KG1 (cell line): ENCODE results near the gene KRT28.
"Not testable (repeated sequence)": the region's sequence is repeated elsewhere in the genome, so short reads cannot be mapped to it uniquely, and the experiment has no call there.

Source experiments
- DNase-seq: peaks from one replicate; lab custom pipeline; 2025; lab: John Stamatoyannopoulos, UW

The KRT28 gene

DNA sequence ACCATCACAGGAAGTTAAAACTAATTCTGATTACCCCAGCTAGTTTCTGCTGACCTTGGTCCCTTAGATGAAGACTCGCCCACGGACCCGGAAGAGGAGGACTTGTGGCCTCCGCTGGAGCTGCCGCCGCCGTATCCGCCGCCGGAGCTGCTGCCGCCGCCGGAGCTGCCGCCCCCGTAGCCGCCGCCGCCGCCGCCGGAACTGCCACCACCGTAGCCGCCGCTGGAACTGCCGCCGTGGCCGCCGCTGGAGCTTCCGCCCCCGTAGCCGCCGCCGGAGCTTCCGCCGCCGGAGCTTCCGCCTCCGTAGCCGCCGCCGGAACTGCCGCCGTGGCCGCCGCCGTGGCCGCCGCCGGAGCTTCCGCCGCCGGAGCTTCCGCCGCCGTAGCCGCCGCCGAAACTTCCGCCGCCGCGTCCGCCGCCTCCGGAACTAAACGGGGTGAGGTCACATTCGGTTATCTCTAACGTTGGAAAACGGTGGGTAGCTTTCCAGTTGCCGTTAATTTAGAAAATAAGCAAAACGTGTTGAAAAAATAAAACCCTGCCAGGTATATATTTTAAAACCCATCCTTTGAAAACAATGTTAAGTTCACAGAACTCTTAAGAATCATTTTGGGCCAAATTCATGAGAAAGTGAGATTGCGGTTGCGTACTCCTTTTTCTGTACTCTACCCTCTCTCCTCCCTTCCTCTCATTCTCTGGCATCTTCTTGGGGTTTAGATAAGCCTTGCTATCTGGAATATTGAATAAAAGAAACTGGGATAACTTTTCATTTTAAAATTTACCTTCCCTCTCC lies 19.2 kb upstream of the KRT28 start:
- peak; percentile 75 for DNase-seq

- DNase-seq: no peak
These were observed 18.6 kb upstream of the KRT28 start for GRCh38 chr17:40818343-40818732.

DNA sequence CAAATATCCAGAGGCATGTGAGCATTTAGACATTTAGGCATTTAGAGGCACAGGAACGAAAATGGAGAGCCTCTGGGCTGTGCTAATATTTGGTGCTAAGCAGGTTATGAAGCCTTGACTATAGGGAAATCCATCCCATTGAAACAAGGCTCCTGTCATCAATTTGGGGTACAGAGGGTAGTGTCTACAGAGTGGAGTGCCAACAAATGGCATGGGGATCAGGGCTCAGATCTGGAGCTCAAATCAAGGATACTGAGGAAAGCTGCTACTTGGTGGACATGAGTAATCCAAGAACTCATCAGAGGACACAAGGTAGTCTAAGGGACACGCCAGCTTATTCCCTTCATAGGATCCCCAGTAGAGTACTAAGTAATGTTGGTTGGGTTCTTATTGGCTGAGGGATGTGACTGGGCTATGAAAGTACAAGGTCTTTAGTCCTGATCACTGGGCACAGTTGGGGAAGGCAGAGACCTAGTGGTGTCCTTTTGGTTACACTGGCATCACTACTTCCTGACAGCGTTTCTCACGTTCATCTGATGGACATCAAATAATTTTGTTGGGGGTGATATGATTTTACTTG lies 17.4 kb upstream of the KRT28 start:
- no peak for DNase-seq

DNA sequence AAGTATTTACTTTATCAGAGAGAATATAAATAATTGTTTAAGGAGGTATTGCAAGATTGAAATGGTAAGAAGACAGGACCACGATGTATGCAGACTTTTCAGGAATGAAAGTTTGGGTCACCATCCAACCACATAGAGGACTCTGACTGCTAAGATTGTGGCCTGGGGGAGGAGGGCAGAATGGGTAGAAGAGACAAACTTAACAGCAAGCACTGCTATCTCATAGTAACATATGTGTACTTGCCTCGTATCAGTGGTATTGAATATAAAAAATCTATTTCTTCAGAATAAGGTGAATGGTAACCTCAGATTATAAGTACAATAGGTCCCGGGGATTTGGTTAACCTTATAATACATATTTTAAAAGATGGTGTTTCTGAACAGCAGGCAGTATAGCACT lies 16.8 kb upstream of the KRT28 start:
- DNase-seq: no peak

GRCh38 chr17:40815381-40815780 lies 15.6 kb upstream of the KRT28 start:
- DNase-seq: no peak

GRCh38 chr17:40814657-40815056 lies 14.9 kb upstream of the KRT28 start:
- not testable (repeated sequence) for DNase-seq

- no peak for DNase-seq
These were observed 14.0 kb upstream of the KRT28 start for GRCh38 chr17:40813804-40814203.

DNA sequence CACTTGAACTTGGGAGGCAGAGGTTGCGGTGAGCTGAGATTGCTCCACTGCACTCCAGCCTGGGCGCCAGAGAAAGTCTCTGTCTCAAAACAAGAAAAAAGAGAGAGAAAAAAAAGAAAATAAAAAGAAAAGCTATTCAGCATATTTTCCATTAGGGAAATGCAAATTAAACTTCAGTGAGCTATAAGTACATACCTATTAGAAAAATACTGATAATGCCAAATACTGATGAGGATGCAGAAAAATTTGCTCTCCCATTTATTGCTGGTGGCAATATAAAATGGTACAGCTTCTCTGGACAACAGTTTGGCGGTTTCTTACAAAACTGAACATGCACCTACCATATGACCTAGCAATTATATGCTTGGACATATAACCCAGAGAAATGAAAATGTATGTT lies 12.9 kb upstream of the KRT28 start:
- DNase-seq: no peak

DNA sequence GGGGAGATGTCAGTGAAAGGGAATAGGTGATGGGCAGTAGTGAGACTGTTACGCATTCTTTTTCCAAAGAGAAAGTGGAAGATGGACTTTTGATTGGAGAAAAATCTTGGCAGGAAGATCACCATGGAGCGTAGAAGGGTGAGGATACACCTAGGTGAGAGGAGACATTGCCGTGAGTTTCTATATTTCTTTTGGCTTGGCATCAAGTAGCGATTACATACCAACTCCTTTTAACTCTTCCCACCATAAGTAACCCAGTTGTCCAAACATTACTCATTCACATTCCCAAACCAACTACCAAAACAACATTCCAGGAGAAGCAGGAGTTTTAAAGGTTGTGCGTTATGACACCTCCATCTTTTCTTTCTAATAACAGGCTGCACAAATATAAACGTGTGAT lies 10.7 kb upstream of the KRT28 start:
- DNase-seq: no peak

GRCh38 chr17:40809721-40810421 lies 10.1 kb upstream of the KRT28 start:
- no peak for DNase-seq

GRCh38 chr17:40806131-40806530 lies 6.4 kb upstream of the KRT28 start:
- no peak for DNase-seq

DNA sequence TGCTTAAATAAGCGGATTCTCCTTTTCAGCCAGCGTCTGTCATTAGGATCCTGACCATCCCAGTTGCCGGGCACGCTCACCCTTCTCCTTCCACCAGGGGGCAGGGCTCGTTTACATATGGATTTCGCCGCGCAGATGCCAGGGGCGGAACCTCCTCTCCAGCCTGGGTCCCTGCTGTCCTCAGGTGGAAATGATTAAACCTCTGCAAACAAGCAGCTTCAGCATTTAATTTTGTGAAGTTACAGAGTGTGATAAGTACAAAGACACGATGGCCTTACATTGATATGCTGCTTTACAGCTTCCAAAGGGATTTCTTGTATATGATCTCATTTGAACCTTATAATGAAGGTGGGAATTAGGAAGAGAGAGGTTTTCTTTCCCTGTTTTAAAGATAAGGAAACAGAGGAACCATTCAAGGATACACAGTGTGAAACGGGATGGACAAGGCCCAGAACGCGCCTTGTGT lies 3.9 kb upstream of the KRT28 start:
- DNase-seq: no peak

DNA sequence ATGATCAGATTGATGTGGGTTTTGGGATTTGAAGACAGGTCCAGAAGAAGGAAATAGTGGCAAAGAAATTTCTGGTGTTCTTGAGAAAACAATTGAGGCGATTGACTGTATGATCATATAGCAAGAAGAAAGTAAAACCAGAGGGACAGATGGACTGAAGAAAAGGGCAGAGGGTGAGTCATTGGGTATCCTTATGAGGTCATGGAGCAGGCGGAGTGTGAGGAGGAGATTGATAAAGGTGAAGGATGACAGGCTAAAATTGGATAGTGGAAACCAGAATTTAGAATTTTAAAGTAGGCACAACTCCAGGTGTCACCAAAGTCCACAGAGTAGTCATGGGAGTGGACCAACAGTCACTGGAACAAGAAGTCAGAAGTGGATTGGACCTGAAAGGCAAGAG lies 1.4 kb upstream of the KRT28 start:
- no peak for DNase-seq

- no peak for DNase-seq
These were observed 622 bp upstream of the KRT28 start for GRCh38 chr17:40800381-40800780.

DNA sequence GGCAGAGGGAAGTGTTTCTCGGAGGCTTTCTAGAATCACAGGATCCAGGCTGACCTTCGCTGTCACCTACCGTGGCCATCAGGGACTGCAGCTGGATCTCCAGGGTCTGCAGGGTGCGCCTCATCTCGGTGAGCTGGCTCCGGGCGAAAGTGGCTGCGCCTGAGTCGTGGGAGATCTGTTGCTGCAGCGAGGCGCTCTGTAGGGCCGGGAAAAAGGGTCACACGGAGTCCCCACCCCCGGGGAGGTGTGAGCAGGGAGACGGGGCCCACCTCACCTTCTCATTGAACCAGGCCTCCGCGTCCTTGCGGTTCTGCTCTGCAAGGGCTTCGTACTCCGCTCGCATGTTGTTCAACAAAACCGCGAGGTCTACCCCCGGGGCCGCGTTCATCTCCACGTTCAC lies 2.9 kb downstream of the KRT28 start:
- no peak for DNase-seq

DNA sequence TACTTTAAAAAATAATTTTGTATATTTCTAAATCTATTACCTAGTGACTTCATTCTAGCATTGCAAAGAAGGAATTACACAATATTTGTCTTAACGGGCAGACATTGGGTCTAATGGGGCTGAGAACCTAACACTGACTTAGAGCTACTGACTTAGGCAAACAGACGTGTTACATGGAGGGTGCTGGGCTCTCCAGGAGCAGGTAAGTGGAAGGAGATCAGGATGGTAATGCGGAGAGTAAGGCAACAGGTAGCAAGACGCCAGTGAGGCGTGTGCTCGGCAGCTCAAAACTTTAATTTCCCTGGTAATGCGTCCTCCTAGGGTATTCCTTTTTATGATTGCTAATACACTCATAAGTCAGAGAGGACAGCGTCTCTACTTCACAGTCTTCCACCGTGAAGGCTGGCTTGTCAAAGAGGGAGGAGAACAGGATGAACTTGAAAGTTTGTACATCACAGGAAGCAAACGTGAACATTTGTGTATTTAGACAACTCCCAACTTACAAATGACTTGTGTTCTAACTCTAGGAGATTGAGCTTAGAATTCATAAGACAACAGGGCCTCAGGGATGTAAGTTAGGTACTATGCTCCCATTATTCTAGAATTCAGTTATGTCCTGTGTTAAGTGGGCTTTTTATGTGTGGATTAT lies 4.6 kb downstream of the KRT28 start:
- no peak for DNase-seq

DNA sequence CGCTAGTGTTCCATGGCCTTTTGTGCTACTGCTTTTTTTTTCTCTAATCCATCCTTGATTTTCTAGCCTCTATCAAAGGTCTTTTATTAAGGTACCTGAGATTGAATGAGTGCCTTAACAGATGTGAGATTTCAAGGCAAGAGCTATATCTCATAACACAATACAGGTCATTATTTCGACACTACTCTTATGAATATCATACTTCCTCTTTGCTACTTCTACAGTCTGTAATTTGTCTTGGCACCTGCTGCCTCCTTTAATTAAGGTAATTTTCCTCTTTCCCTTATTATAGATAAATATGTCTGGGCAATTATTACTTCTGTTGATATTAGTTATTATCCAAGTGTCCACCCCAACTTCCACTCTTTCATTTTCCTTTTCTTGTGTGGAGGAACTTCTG lies 5.3 kb downstream of the KRT28 start:
- DNase-seq: no peak

GRCh38 chr17:40793832-40794231 lies 5.9 kb downstream of the KRT28 start:
- no peak for DNase-seq

DNA sequence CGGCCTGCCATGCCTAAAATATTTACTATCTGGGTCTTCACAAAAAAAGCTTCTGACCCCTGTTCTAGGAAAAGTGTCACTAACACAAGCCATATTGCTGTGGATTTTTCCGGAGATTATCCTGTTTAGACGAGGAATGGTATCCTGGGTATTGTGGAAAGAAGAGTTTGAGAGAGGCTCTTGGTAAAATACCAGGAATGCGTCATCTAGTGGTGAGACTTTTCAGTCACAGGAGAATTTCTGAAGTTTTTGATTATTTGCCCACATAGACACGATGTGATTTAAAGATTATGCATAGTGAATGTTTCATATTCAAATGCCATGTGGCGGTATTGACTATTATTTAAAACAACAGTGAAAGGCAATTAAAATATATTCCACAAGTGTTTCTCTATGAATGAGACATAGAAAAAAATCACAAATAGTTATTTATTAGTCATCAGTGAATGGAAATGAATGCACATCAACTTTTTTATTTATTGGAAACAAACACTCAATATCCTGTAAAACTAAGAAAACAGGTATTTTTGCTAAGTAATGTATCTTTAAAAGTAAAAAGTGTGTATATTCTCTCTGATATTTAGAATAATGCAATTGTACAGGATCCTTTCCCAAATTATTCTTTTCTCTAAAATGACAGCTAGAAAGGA lies 7.8 kb downstream of the KRT28 start:
- no peak for DNase-seq

DNA sequence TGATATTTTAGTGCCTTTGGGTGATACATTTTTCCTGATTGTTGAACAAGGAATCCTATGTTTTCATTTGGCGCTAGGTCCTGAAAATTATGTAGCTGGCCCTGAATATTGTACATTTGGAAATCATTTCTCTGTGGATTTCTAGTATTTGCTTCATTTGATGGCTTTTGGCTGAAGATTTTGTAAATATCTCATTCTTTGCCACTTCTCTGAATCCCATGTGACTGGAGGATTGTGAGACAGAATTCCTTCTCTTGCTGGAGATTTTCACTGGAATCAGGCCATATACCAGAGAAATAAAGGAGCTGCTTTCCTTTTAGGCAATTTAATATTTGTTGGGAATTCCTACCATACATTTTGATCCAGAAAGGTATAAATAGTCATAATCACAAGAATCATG lies 8.6 kb downstream of the KRT28 start:
- no peak for DNase-seq

- DNase-seq: no peak
These were observed 17.3 kb downstream of the KRT28 start, which contains the start of gene KRT27 for GRCh38 chr17:40782450-40782849. KRT27 (minus strand) TSS chr17:40782550; CDS start chr17:40782493, 57 bp downstream.
